Memory B cell (primary cell): Measurements from ENCODE around the gene GTF2B.
"Not testable (repeated sequence)": the region's sequence is repeated elsewhere in the genome, so short reads cannot be mapped to it uniquely, and the experiment has no call there.

Experiments
- ATAC-seq: fragments of 150-1000 bp; cut with Tn5 transposase; 2 replicates; pipeline ENCODE4 v1.10.0; 2021; ENCODE audit warnings: low read depth, mild to moderate bottlenecking, moderate library complexity
- DNase-seq, 2 donors: peaks; one replicate each; pipeline ENCODE4 v3.0.0; 2022; ENCODE audit warnings: low spot score in 2 of 2
- H3K27ac Mint-ChIP-seq: one replicate; pipeline ENCODE4 v1.8.0; 2022; ENCODE audit warnings: mild to moderate bottlenecking, moderate library complexity, mixed read lengths
- H3K27me3 Mint-ChIP-seq: one replicate; pipeline ENCODE4 v1.8.0; 2022; ENCODE audit warnings: mixed read lengths
- H3K36me3 Mint-ChIP-seq: one replicate; pipeline ENCODE4 v1.8.0; 2022; ENCODE audit warnings: mild to moderate bottlenecking, mixed read lengths
- H3K4me1 Mint-ChIP-seq: one replicate; pipeline ENCODE4 v1.8.0; 2022; ENCODE audit warnings: mixed read lengths
- H3K4me3 Mint-ChIP-seq: one replicate; pipeline ENCODE4 v1.8.0; 2022; ENCODE audit warnings: mild to moderate bottlenecking, moderate library complexity, mixed read lengths
- H3K9me3 Mint-ChIP-seq: one replicate; pipeline ENCODE4 v1.8.0; 2022; ENCODE audit warnings: mixed read lengths

Gene GTF2B, protein sequence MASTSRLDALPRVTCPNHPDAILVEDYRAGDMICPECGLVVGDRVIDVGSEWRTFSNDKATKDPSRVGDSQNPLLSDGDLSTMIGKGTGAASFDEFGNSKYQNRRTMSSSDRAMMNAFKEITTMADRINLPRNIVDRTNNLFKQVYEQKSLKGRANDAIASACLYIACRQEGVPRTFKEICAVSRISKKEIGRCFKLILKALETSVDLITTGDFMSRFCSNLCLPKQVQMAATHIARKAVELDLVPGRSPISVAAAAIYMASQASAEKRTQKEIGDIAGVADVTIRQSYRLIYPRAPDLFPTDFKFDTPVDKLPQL

GRCh38 chr1:88891318-88891950 is at the start of gene GTF2B:
Gene GTF2B, minus strand, starts transcription at chr1:88891567. Its CDS starts 68 bp downstream, at chr1:88891499.
- H3K27me3 Mint-ChIP-seq = no peaks in the 10 kb centered on the region
- peak within 1 kb of the TSS; percentile 93 for H3K27ac Mint-ChIP-seq
- ATAC-seq (peak; percentile 86), DNase-seq (peak; percentile 95)
- no peaks in the 10 kb centered on the region for H3K9me3 Mint-ChIP-seq
- H3K4me3 Mint-ChIP-seq = peak within 1 kb of the TSS; percentile 96
- H3K4me1 Mint-ChIP-seq = peaks cover 29% of the 10 kb centered on the region
- peaks cover 4% of the 10 kb centered on the region for H3K36me3 Mint-ChIP-seq

DNA sequence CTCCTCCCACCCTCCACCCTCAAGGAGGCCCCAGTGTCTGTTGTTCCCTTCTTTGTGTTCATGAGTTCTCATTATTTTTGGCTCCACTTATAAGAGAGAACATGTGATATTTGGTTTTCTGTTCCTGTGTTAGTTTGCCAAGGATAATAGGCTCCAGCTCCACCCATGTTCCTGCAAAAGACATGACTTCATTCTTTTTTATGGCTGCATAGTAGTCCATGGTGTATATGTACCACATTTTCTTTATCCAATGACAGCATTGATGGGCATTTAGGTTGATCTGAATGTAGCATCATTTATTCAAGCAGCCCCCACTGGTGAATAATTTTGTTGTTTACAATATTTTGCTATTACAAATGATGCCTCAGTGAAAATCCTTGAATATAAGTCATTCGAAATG is 47.2 kb upstream of the GTF2B start:
- not testable (repeated sequence) for H3K27ac Mint-ChIP-seq, H3K4me1 Mint-ChIP-seq, H3K4me3 Mint-ChIP-seq, H3K9me3 Mint-ChIP-seq, H3K27me3 Mint-ChIP-seq, ATAC-seq, DNase-seq
- H3K36me3 Mint-ChIP-seq = peaks cover 53% of the 10 kb centered on the region

DNA sequence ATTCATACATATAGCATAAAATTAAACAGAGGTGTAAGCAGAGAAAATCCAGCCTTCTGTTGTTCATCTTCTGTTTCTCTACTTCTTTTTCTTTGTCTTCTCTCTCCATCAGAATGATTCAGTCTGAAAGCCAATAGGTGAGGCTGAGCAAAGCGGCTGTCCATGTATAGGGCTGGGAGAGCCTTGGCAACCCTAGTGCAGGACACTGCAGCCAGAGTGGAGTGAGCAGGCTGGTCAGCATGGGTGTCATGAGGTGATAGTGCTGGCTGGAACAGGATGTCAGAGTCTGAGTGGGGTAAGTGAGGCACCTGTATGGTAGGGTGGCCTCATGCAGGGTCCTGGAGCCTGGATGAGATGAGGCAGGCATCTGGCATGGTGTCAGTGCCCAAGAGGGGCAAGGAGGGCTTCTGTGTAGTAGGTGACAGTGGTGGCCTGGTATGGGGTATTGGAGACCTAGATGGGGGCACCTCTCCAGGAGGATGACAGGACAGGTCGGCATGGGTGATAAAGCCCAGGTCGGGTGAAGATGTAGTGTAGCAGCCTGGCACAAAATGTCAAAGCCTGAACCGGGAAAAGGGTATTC is 45.5 kb upstream of the GTF2B start:
- ATAC-seq (no peak), DNase-seq (no peak)
- Mint-ChIP-seq H3K4me3 (no peak overlapping the region), H3K4me1 (no peaks in the 10 kb centered on the region), H3K27ac (peak overlapping the region; percentile 9), H3K36me3 (peaks cover 55% of the 10 kb centered on the region), H3K9me3 (peaks cover 1% of the 10 kb centered on the region), H3K27me3 (no peaks in the 10 kb centered on the region)

GRCh38 chr1:88936223-88936523 is 44.8 kb upstream of the GTF2B start:
- peaks cover 1% of the 10 kb centered on the region for H3K9me3 Mint-ChIP-seq
- no peak overlapping the region for H3K4me3 Mint-ChIP-seq
- ATAC-seq (no peak), DNase-seq (no peak)
- peaks cover 55% of the 10 kb centered on the region for H3K36me3 Mint-ChIP-seq
- H3K4me1 Mint-ChIP-seq = no peaks in the 10 kb centered on the region
- H3K27ac Mint-ChIP-seq = no peak overlapping the region
- no peaks in the 10 kb centered on the region for H3K27me3 Mint-ChIP-seq

- peak in 1 of 2 donors; percentile 15 for DNase-seq
- Mint-ChIP-seq H3K4me3 (no peak overlapping the region), H3K27ac (no peak overlapping the region), H3K4me1 (no peaks in the 10 kb centered on the region), H3K36me3 (peaks cover 54% of the 10 kb centered on the region), H3K27me3 (no peaks in the 10 kb centered on the region), H3K9me3 (peaks cover 1% of the 10 kb centered on the region)
- peak; percentile 42 for ATAC-seq
Observed at GRCh38 chr1:88935522-88936222, 44.3 kb upstream of the GTF2B start.

DNA sequence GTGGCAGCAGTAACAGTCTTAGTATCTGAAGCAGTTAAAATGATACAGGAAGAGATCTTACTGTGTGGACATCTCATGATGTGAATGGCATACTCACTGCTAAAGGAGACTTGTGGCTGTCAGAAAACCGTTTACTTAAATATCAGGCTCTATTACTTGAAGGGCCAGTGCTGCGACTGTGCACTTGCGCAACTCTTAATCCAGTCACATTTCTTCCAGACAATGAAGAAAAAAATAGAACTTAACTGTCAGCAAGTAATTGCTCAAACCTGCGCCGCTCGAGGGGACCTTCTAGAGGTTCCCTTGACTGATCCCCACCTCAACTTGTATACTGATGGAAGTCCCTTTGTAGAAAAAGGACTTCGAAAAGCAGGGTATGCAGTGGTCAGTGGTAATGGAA is 38.8 kb upstream of the GTF2B start:
- not testable (repeated sequence) for H3K9me3 Mint-ChIP-seq, DNase-seq, H3K4me3 Mint-ChIP-seq, ATAC-seq, H3K27ac Mint-ChIP-seq, H3K4me1 Mint-ChIP-seq, H3K27me3 Mint-ChIP-seq
- H3K36me3 Mint-ChIP-seq = peaks cover 55% of the 10 kb centered on the region

DNA sequence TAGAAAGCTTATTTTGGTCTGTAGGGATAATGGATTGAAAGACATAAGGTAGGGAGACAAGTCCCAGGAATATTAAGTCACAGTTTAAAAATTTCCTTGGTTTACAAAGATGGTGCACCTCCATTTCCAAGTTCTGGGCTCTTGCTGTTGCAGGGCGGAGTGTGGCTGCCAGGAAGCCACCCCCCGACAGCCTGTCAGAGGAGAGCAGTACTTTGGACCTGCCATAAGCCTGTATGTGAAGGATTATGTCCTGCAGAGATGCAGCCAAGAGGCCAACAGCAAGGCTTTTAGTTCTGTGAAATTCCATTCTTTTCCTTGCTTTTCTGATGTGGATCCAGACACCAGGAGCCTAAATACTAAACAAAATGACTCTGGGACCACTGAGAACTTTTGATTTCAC is 31.9 kb upstream of the GTF2B start:
- Mint-ChIP-seq H3K4me1 (peaks cover 3% of the 10 kb centered on the region), H3K4me3 (no peak overlapping the region), H3K36me3 (peaks cover 63% of the 10 kb centered on the region), H3K27me3 (no peaks in the 10 kb centered on the region), H3K9me3 (peaks cover 9% of the 10 kb centered on the region), H3K27ac (no peak overlapping the region)
- DNase-seq (no peak), ATAC-seq (no peak)

DNA sequence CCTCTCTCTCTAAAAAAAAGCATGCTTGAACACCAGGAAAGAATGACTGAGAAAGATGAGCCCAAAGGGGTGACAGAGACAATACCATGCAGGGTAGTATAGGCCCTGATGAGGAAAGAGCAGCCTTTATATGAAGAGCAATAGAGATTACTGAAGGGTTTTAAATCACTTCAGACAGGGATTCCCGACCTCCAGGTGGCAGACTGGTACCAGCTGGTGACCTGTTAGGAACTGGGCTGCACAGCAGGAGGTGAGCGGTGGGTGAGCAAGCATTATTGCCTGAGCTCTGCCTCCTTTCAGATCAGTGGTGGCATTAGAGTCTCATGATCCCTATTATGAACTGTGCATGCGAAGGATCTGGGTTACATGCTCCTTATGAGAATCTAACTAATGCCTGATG is 30.8 kb upstream of the GTF2B start:
- H3K4me1 Mint-ChIP-seq = peaks cover 3% of the 10 kb centered on the region
- no peak overlapping the region for H3K4me3 Mint-ChIP-seq
- H3K27ac Mint-ChIP-seq = no peak overlapping the region
- H3K27me3 Mint-ChIP-seq = no peaks in the 10 kb centered on the region
- H3K36me3 Mint-ChIP-seq = peaks cover 55% of the 10 kb centered on the region
- DNase-seq (no peak), ATAC-seq (no peak)
- H3K9me3 Mint-ChIP-seq = peaks cover 13% of the 10 kb centered on the region

GRCh38 chr1:88920845-88921244 is 29.5 kb upstream of the GTF2B start:
- no peak for ATAC-seq
- Mint-ChIP-seq H3K36me3 (peaks cover 54% of the 10 kb centered on the region), H3K4me1 (peaks cover 3% of the 10 kb centered on the region), H3K27me3 (no peaks in the 10 kb centered on the region), H3K27ac (no peak overlapping the region), H3K9me3 (peaks cover 18% of the 10 kb centered on the region), H3K4me3 (no peak overlapping the region)
- DNase-seq = no peak

- Mint-ChIP-seq H3K4me3 (no peak overlapping the region), H3K9me3 (peaks cover 16% of the 10 kb centered on the region), H3K4me1 (no peaks in the 10 kb centered on the region), H3K27me3 (no peaks in the 10 kb centered on the region), H3K27ac (no peak overlapping the region), H3K36me3 (peaks cover 31% of the 10 kb centered on the region)
- ATAC-seq (no peak), DNase-seq (no peak)
Observed at GRCh38 chr1:88917321-88918025, 26.1 kb upstream of the GTF2B start.

GRCh38 chr1:88916883-88917282 is 25.5 kb upstream of the GTF2B start:
- Mint-ChIP-seq H3K4me1 (no peaks in the 10 kb centered on the region), H3K36me3 (peaks cover 28% of the 10 kb centered on the region), H3K27ac (no peak overlapping the region), H3K4me3 (no peak overlapping the region), H3K27me3 (no peaks in the 10 kb centered on the region), H3K9me3 (peaks cover 18% of the 10 kb centered on the region)
- no peak for DNase-seq
- ATAC-seq = no peak

DNA sequence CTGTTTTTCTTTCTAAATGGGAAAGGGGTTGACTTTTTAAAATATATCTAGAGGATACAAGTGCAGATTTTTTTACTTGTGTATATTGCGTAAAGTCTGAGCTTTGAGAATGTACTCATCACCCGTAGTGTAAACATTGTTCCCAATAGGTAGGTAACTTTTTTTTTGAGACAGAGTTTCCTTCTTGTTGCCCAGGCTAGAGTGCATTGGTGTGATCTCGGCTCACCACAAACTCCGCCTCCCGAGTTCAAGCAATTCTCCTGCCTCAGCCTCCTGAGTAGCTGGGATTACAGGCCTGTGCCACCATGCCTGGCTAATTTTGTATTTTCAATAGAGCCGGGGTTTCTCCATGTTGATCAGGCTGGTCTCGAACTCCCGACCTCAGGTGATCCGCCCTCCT is 20.4 kb upstream of the GTF2B start:
- H3K4me1 Mint-ChIP-seq, ATAC-seq: not testable (repeated sequence)
- H3K9me3 Mint-ChIP-seq = peaks cover 11% of the 10 kb centered on the region

GRCh38 chr1:88911161-88911560 is 19.8 kb upstream of the GTF2B start:
- H3K4me1 Mint-ChIP-seq = no peaks in the 10 kb centered on the region
- H3K27ac Mint-ChIP-seq = no peak overlapping the region
- H3K9me3 Mint-ChIP-seq = peaks cover 8% of the 10 kb centered on the region
- no peak for DNase-seq
- H3K36me3 Mint-ChIP-seq = peaks cover 4% of the 10 kb centered on the region
- H3K27me3 Mint-ChIP-seq = no peaks in the 10 kb centered on the region
- H3K4me3 Mint-ChIP-seq = no peak overlapping the region
- ATAC-seq = no peak

More for the DNA sequence above, 20.4 kb upstream of the GTF2B start:
- DNase-seq, H3K27ac Mint-ChIP-seq, H3K36me3 Mint-ChIP-seq, H3K27me3 Mint-ChIP-seq, H3K4me3 Mint-ChIP-seq: not testable (repeated sequence)

- H3K9me3 Mint-ChIP-seq = peaks cover 7% of the 10 kb centered on the region
- DNase-seq (no peak), ATAC-seq (no peak)
- no peaks in the 10 kb centered on the region for H3K4me1 Mint-ChIP-seq
- no peak overlapping the region for H3K4me3 Mint-ChIP-seq
- no peaks in the 10 kb centered on the region for H3K27me3 Mint-ChIP-seq
- H3K36me3 Mint-ChIP-seq = peaks cover 2% of the 10 kb centered on the region
- H3K27ac Mint-ChIP-seq = no peak overlapping the region
Observed at GRCh38 chr1:88910401-88910800, 19.0 kb upstream of the GTF2B start.
